GM18520 (cell line): ENCODE results near the gene ACVRL1.

ENCODE experiments used
- ATAC-seq: cut with Tn5 transposase; IDR thresholded peaks from one replicate; pipeline ENCODE4 v1.9.1; 2021; ENCODE audit not compliant: unreplicated experiment

The ACVRL1 gene

DNA sequence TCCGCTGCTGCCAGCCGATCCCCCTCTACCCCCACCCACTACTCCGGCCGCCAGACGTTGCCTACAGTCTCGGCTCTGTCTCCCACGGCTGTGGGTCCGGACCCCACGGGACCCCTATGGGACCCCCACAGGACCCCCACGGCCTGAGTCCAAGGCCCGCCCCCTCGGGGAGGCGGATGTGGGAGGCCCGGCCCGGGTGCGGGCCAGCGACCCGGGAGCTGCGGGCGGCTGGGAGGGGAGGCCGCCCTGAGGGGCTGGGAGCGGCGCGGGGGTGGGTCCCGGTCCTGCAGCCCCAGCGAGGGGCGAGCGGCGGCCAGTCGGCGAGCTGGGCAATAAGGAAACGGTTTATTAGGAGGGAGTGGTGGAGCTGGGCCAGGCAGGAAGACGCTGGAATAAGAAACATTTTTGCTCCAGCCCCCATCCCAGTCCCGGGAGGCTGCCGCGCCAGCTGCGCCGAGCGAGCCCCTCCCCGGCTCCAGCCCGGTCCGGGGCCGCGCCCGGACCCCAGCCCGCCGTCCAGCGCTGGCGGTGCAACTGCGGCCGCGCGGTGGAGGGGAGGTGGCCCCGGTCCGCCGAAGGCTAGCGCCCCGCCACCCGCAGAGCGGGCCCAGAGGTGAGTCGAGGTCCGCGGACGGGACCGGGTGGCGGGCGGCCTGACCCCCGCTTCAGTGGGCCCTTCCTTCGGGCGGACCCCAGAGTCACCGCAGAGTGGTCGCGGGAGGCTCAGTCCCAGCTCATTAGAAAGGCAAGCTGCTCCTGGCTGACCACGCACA is at the start of gene ACVRL1:
Gene ACVRL1 (plus strand): TSS at position 422 of the 773 bp plus-strand sequence. CDS start 4,971 bp downstream, outside the sequence.
- no peak for ATAC-seq

DNA sequence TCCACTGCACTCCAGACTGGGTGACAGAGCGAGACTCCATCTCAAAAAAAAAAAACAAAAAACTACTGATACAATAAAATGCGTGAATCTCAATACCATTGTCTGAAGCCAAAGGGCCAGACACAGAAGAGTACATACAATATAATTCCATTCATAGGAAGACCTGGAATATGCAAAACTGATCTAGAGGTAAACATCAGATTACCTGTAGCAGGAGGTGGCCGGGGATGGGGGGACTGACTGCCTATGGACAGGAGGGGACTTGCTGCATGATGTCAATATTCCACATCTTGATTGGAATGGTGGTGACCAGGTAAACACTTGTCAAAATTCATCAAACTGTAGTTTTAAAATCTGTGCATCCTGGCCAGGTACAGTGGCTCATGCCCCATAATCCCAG is 46.3 kb upstream of the ACVRL1 start:
- no peak for ATAC-seq

DNA sequence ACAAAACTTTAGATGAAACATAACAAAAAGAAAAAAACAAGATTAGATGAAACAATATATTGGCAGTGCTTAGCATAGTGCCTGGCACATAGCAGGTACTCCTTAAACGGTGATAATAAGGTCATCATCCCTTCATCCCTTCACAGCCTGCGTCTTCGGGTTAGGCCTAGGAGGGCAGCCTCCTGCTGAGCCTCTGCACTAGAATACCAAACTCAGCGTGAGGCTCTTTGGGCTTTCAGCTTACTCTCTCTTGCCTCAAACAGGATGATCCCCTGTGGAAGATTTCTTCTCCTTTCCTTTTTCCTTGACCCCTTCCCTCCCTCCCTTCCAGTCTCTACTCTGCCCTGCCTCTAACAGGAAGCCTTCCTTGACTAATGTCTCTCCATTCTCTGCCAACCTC is 44.4 kb upstream of the ACVRL1 start:
- no peak for ATAC-seq

DNA sequence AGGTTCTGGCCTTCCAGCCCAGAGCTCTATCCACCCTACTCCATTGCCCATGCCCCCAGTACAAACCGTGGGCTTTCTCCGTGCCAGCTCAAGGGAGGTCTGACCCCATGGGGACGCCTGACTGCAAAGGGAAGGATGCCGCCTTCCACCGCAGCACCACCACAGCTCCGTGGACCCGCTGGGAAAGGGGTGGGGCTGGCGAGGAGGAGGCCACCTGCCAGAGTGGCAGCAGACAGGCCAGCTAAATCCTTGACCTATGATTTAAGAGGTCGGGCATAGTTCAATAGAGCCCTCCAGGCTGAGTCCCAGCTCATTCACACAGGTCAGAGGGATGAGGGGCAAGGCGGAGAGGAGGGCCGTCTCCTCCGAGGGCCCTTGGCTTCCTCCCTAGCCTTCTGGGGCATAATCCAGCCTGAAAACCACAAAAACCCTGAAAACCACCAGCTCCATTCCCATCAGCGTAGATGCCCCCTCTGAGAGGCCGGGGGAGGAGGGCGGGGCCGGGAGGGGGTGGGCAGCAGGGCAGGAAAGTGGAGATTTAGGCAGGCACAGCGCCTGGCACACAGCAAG is 43.9 kb upstream of the ACVRL1 start:
- no peak for ATAC-seq

DNA sequence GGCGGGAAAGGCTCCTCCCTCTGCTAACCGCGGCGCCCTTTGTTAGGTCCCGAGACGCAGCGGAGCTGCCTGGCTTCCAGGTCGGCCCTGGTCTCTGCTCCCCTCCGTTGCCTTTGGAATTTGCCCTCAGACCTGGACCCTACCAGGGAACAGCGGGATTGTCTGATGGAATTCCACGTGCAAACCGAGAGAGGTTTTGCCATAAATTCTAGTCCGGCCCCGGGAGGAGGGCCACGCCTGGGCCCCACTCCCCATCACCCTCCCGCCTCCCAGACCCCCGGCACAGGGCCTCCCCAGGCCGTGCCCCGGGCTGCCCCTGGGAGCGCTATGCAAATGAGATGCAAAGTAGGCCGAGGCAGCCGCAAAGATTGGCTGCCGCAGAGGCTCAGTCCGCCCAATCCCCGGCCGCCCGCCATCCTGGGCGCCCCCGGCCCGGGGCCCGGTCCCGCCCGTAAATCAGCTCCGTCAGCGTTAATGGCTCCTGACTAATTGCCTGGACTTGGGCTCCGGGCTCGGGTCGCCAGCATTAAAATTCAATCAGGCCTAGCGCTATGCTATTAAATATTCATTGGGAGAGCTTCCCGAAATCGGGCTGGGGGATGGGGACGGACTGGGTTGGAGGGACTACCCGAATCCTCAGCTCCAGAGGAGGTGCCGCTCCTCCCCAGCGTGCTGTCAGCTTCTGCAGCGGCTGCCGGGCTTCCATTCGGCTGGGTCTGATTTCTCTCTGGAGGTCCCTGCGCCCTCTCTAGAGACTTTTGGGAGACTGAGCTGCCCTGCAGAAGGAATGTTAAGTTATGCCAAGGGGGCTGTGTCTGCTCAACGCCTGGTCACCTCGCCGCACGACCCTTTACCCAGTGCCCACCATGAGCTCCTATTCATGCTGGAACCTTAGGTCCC is 43.1 kb upstream of the ACVRL1 start:
- no peak for ATAC-seq

DNA sequence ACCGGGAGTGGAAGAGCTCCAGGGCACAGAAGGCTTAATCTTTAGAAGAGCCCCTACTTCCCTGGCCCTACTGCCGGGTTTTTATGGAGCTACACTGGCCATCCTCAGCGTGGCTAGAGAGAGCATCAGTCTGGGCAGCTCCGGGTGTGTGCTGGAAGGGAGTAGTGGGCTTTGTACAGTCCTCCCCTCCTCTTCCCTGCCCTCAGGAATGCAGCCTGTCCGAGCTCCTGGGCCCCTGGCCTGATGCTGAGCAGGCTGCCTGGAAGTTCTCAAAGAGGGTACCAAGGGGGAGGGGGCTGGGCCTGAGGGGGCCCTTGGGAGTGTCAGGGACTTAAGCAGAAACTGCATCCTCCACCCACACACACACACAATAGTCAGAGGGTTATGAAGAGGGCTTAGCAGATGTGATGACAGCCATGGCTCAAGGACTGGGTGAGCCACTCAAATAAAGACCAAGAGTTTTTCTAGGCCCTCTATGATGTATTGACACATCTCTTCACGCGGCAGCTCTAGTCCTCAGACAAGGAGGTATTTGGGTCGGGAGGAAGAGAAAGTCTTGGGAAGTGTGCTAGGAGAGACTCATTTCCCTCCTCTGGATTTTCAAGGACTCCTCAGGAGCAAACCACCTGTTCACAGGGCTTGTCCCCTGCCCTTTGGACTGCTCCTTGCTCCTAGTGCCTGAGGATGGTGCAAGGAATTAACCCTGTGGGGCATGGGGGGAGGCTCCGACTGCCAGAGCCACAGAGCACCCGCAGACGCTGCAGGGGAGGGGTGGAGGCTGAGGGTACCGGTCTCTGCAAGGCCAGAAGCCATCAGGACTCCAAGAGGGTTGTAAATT is 42.3 kb upstream of the ACVRL1 start:
- ATAC-seq = no peak

DNA sequence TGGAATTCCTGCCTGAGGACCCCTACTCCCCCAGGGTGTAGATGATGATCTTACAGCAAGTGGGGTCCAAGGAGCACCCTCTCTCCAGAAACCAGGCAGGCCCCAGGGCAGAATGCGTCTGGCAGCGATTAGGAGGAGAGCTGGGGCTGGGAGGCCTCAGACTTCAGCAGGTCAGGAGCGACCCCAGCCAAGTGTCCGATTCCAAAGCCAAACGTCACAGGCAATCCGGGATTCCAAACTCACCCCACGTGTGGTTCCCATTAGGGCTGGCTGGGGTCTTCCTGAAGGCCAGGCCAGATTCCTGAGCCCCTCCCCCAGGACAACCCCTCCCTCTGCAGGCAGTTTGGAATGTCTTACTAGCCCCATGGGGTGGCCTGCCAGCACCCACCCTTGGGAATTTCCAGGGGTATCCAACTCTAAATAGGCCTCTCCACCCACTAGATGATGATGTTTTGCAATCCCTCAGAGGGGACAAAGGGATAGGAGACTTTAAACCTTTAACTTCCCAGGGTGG is 41.5 kb upstream of the ACVRL1 start:
- no peak for ATAC-seq

DNA sequence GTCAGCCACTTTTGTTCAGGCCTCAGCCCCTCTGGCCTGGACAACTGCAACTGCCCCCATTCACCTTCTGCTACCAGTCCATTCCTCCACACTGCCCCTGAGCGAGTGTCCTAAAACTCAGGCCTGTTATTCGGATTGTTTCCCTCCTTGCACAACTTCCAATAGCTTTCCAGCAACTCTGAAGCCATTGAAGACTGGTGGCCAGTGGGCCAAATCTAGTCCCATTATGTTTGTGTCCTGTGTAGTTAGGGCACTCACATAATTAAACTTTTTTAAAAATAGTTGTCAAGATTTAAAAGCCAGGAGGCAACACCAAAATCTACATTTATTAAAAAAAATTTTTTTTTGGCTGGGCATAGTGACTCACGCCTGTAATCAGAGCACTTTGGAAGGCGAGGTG is 41.0 kb upstream of the ACVRL1 start:
- no peak for ATAC-seq

DNA sequence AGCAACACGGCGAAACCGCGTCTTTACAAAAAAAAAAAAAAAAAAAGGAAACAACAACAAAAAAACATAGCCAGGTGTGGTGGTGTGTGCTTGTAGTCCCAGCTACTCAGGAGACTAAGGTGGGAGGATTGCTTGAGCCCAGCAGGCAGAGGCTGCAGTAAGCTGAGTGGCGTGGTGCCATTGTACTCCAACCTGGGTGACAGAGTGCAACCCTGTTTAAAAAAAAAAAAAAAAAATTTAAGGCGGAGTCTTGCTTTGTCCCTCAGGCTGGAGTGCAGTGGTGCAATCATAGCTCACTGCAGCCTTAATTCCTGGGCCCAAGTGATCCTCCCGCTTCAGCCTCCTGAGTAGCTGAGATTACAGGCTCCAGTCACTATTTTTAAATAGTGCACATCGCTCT is 40.5 kb upstream of the ACVRL1 start:
- no peak for ATAC-seq

DNA sequence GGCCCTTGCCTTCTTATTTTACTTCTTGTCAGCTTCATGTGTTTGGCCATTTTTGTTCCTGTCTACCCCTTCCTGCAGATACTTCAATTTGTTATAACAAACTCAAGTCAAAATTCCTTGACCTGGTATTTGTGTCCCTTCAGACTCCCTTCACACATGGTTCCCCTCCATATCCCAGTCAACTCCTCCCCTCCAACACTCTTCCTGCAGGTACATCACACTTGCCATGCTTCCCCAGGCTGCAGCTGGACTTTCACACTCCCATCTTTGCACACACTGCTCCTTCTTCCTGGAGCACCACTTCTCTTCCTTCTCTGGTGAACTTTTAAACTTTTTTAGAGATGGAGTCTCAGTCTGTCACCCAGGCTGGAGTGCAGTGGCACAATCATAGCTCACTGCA is 39.9 kb upstream of the ACVRL1 start:
- ATAC-seq = no peak

DNA sequence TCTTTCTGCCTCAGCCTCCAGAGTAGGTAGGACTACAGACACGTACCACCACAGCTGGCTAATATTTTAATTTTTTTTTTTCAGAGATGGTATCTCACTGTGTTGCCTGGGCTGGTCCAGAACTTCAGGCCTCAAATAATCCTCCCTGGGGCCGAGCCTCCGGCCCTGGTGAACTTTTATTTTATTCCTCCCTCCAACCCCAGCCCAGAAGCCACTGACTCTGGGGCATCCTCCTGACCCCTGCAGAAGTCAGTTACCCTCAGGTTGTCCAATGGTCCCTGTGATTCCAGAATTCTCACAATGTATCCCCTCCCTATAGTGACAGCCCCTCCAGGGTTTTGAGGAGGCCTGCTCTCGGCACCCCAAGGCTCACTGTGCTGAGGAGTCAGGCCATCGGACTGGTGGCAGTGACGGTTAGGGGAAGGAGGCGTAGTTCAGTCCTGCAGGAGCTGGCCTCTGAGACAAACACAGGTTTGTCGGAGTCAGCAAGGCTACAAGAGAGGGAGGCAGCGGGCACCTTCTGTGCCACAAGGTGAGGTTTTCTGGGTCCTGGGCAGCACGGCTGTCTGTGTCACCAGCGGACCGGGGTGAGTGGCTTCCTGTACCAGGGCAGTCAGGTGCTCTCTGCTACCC is 39.4 kb upstream of the ACVRL1 start:
- no peak for ATAC-seq

DNA sequence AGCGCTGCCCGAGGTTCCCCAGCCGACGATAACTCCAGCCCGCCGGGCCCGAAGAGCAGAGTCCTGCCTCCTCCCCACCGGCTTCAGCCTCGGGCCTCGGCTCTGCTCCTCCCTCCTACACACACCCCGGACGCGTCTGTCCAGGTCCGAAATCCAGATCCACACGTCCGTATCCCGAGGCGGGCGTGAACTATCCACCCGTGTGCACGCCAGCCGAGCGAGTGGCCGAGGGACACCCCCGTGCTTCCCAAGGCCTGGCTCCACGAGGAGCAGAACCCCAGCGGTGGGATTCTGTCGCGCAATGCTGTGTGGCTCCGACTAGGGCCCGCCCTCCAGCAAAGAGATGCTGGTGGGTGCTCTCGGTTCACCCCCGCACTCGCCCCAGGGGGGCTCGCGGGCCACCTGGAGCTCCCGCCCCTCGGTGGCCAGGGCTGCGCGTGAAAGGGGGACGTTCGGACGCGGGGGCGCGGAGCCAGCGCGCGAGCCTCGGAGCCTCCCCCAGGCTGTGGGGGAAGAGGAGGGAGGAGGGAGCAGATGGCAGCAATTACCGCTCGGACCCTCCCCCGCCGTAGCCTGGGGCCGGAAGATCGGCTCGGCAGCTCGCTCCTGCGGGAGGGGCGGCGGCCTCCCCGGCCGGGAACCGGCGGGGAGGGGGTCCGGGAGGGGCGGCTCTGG is 38.3 kb upstream of the ACVRL1 start:
- ATAC-seq = no peak

DNA sequence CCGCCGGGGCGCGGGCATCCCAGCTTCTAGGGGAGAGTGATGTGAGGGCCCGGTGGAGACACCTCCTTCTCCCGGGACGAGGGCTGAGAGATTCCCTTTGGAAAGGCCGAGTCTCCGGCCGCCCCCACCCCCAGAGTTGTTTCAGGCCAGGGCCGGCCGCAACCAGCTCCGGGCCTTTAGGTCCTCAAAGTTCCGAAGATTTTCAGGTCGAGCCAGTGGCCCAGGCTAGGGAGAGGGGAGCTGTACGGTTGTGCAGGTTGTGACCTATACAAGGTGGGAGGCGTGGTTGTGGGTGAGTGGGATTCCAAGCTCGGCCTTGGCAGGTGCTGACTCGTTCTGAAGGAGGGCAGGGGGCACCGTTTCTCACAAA is 37.8 kb upstream of the ACVRL1 start:
- no peak for ATAC-seq

DNA sequence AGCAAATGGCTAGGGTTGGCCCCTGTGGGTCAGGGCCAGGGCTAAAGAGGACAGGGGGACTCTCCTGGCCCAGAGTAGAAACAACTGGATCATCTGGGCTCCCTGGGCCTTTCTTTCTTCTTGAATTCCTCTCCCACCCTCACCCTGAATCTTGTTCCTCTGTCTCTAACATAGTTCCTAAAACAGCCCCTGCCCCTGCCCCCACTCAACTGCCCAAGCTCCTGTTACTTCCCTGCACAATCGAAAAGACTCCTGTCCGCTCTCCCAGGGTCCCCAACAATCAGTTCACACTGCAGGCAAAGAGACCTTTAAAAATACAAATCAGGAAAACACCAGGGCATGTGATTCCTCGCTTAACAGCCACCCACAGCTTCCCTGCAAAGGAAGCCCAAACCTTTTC is 37.4 kb upstream of the ACVRL1 start:
- ATAC-seq = no peak

DNA sequence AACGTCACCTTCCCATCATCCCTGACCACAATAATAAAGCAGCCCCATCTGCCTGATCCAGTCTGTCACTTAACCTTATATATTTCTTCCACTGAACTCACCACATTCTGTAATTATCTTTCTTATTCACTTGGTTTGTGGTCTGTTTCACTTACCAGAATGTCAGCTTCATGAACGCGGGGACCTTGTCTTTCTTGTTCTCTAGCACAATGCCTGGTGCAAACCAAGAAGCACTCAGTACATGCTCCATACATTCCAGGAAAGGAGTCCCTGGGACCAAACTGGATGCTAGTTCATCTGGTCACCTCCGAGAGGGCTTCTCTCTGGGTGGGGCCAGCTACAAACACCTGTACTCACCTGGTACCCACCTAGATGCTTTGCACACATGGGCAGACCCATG is 36.8 kb upstream of the ACVRL1 start:
- ATAC-seq = no peak

DNA sequence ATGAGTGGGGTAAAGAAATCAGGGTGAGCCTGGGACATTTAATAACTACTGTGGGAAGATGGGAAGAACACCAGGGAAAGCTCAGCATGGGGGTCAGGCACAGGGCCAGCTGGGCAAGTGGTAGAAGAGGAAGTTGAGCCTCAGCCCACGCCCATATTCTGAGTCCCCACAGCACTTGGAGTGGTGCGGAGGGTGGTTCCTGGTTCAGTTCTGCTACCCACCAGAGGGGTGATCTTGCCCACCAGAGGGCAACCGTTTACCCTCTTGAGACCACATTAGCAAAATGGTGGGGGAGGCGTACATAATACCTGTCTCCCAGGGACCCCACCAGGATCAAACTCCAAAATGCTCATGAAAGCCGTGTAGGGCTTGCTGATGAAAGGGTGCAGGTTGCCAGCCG is 36.2 kb upstream of the ACVRL1 start:
- ATAC-seq = no peak

DNA sequence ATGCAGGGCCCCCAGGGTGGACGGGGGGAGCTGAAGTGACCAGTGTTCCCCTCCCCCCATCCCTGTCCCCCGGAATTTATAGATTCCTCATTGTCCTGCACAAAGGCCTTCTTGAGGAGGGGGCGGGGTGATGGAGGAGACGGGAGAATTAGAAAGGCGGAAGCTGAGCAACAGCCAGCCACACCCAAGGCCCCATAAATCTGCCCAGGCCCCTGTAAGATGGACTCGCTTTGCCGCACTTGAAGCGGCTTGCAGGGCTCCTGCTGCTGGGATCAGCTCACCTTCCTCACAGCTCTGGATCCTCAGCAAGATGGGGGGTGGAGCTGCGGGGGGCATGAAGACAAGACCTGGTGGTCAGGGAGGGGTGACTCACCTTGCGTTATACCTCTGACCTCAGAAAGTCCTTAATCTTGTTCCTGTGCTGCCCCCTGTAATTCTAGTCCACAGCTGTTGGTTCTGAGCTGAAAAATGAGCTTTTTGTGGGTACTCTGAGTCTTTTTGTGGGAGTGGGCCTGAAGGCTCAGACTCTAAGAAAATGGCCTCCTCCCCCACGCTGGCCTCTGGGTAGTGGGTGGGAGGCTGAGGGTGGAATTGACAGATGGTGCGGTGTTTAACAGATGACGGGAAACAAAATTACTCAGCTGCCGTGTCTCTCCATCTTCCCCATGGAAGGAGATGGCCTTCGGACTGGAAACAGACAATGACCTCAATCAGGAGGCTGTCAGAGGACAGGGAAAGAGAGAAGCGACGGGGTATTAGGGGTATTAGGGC is 35.2 kb upstream of the ACVRL1 start:
- no peak for ATAC-seq

DNA sequence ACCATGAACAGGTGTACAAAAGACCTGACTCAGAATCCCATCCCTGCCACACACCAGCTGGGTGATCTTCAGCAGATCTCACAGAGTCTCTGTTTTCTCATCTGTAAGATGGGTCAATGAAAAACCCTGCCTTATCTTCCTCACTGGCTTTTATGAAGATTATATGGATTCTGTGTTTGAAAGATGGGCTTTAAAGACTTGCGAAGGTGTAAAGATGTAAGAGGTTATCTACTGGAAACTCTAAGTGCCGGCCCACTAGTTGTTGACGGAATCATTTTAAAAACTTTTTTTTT is 34.7 kb upstream of the ACVRL1 start:
- no peak for ATAC-seq

DNA sequence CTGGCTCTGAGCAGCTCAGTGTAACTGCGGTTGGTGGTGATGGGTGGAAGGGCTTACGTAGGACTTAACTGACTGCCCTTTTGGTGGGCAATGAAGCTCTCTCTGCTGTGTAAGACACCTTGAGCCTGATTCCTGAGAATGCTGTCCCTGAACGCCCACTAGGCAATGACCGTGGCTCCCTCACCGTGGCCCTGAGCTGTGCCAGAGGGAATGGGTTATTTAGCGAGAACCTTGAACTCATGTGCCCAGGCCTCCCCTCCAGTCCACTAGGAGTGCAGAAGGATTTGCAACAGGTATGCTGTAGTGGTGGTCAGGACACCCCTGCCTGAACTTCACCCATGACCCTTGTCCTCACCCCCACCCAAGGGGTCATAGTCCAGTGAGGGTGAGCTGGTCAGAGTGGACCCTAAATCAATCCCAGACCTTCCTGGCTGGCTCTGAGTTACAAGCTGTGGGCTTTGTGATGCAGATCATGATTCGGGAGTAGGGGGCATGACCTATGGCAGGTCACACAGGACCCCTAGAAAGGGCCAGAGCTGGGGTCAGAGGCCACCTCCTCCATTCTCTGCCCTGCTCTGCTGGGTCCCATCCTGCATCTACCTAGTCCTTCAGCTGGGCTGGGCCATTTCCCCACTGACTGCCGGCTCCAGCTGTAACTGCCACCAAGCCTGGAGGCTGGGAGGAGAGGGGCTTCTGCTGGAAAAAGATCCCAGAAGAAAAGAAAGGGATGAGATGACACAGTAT is 33.9 kb upstream of the ACVRL1 start:
- ATAC-seq = no peak
